ENCODE data around the gene LINGO1. TPM values are rescaled to one million over a fixed set of nuclear protein-coding genes. Genes with fewer than 3 reads are reported as not detected.

Gene LINGO1
- total and polyA plus RNA-seq, 2 donors (not counting 1 experiment from before 2014, with no cell fraction given): 0.05 TPM; not detected in 1

DNA sequence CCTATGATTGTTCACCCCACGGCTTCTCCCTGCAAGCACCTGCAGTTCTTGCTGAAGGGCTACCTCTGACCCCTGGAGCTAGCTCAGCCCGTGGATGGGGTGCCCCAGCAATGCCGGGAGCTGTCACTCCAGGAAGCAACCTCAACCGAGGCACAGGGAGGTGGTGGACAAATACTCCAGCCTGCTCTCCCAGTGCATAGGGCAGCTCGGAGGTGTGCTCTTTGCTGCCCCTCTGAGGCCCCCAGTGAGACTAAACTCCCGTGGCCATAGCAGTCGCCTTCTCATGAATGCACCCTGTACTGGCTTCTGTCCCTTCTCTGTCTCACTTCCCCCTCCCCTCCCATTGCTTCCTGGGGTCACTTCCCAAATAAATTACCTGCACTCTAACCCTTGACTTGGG is 48.5 kb downstream of the LINGO1 start:
- DNase-seq (ENCODE audit: low read depth in 2 of 2): no peak
- H3K4me1 ChIP-seq (ENCODE audit: control insufficient read depth, extremely low read depth, insufficient read depth, low read length): no peaks in the 10 kb centered on the region
- TF ChIP-seq EZH2 (IDR thresholded peaks at IDR 0.05; ENCODE audit: low read length, missing control alignments): no peak
- TF ChIP-seq, protein P1, sequence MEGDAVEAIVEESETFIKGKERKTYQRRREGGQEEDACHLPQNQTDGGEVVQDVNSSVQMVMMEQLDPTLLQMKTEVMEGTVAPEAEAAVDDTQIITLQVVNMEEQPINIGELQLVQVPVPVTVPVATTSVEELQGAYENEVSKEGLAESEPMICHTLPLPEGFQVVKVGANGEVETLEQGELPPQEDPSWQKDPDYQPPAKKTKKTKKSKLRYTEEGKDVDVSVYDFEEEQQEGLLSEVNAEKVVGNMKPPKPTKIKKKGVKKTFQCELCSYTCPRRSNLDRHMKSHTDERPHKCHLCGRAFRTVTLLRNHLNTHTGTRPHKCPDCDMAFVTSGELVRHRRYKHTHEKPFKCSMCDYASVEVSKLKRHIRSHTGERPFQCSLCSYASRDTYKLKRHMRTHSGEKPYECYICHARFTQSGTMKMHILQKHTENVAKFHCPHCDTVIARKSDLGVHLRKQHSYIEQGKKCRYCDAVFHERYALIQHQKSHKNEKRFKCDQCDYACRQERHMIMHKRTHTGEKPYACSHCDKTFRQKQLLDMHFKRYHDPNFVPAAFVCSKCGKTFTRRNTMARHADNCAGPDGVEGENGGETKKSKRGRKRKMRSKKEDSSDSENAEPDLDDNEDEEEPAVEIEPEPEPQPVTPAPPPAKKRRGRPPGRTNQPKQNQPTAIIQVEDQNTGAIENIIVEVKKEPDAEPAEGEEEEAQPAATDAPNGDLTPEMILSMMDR (conservative IDR thresholded peaks at IDR 0.05 in 1 of 2, IDR thresholded peaks at IDR 0.05 in 1 of 2; ENCODE audit: low read depth in 1 of 2, low read length in 2 of 2): peak in 1 of 2 donors; percentile 27
- no peaks in the 10 kb centered on the region for H4K20me1 ChIP-seq (ENCODE audit: control insufficient read depth, extremely low read depth, insufficient read depth, low read length)
- no peak overlapping the region for H3K27ac ChIP-seq (ENCODE audit: insufficient read depth, low read length)
- no peak overlapping the region for H2AFZ ChIP-seq (ENCODE audit: low read length)
- H3K36me3 ChIP-seq (ENCODE audit: control insufficient read depth, insufficient read depth, low read length): no peaks in the 10 kb centered on the region
- H3K9ac ChIP-seq (ENCODE audit: insufficient read depth, low read length): no peak overlapping the region
- H3K4me2 ChIP-seq (ENCODE audit: extremely low read depth, insufficient read depth, low read length): no peak overlapping the region
- no peaks in the 10 kb centered on the region for H3K79me2 ChIP-seq (ENCODE audit: control insufficient read depth, insufficient read depth, low read length)
- H3K9me3 ChIP-seq (ENCODE audit: control insufficient read depth, insufficient read depth, low read depth, low read length): no peaks in the 10 kb centered on the region
- H3K27me3 ChIP-seq (ENCODE audit: control insufficient read depth, insufficient read depth, low read length): peaks cover 3% of the 10 kb centered on the region
- no peak overlapping the region for H3K4me3 ChIP-seq (replicated peaks in 1 of 4; ENCODE audit: control extremely low read depth in 1 of 4, insufficient read depth in 1 of 4, low read depth in 3 of 4, low read length in 4 of 4)

DNA sequence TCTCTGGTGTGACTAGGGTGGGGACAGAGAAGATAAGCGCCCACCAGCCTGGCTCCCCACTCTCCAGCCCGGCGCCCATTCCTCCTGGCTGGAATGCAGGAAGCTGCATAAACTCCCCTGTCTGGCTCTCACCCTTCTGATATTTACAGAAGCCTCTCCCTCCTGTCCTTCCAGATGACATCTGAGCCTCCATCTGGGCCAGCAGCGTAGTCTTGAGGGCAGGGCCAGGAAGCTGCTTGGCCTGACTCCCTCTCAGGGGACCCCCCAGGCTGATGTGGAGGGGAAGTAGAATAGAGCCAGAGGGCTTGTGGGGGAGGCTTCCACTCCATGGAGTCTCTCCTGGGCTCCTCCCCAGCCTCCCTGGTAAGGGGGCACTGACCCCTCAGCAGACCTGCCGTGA is 49.9 kb downstream of the LINGO1 start:
- Histone ChIP-seq H3K79me2 (ENCODE audit: control insufficient read depth, insufficient read depth, low read length) (no peaks in the 10 kb centered on the region), H4K20me1 (ENCODE audit: control insufficient read depth, extremely low read depth, insufficient read depth, low read length) (no peaks in the 10 kb centered on the region), H3K4me3 (replicated peaks in 1 of 4; ENCODE audit: control extremely low read depth in 1 of 4, insufficient read depth in 1 of 4, low read depth in 3 of 4, low read length in 4 of 4) (no peak overlapping the region), H3K36me3 (ENCODE audit: control insufficient read depth, insufficient read depth, low read length) (no peaks in the 10 kb centered on the region), H3K27me3 (ENCODE audit: control insufficient read depth, insufficient read depth, low read length) (peaks cover 3% of the 10 kb centered on the region), H3K9ac (ENCODE audit: insufficient read depth, low read length) (no peak overlapping the region), H3K4me2 (ENCODE audit: extremely low read depth, insufficient read depth, low read length) (no peak overlapping the region), H3K9me3 (ENCODE audit: control insufficient read depth, insufficient read depth, low read depth, low read length) (no peaks in the 10 kb centered on the region), H3K27ac (ENCODE audit: insufficient read depth, low read length) (no peak overlapping the region), H3K4me1 (ENCODE audit: control insufficient read depth, extremely low read depth, insufficient read depth, low read length) (no peaks in the 10 kb centered on the region), H2AFZ (ENCODE audit: low read length) (no peak overlapping the region)
- TF ChIP-seq, protein P1 (conservative IDR thresholded peaks at IDR 0.05 in 1 of 2, IDR thresholded peaks at IDR 0.05 in 1 of 2; ENCODE audit: low read depth in 1 of 2, low read length in 2 of 2): no peak
- no peak for TF ChIP-seq EZH2 (IDR thresholded peaks at IDR 0.05; ENCODE audit: low read length, missing control alignments)
- no peak for DNase-seq (ENCODE audit: low read depth in 2 of 2)

DNA sequence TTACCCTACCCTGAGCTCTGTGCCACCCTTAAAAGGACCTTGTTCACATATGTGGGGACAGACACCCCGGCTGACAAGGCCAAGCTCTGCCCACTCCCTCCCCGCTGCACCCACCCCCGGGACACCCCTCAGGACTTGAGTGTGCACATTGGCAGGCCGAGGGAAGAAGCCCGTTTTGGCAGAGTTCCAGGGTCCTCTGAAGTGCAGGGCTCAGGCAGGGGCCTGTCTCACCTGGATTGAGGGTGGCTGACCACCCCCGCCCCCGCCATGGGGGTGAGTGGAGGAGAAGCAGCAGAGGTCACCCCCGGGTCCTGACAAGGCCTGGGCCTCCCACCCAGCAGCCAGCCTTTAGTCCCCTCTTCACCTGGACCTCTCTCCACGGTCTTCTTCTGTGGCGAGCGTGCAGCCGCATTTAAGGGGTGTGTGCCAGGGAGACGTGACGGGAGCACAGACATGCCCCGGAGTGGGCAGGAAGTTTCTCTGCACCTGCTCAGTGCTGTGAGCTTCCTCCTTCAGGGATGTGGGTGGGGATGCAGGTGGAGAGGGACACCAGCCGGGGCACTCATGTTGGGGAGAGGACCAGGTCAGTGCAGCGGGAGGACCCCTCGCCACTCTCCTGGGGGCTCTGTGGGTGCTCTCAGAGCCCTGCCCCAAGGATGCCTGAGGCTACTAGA is 50.7 kb downstream of the LINGO1 start:
- no peak overlapping the region for H3K27ac ChIP-seq (ENCODE audit: insufficient read depth, low read length)
- H4K20me1 ChIP-seq (ENCODE audit: control insufficient read depth, extremely low read depth, insufficient read depth, low read length): no peaks in the 10 kb centered on the region
- H2AFZ ChIP-seq (ENCODE audit: low read length): no peak overlapping the region
- DNase-seq (ENCODE audit: low read depth in 2 of 2): no peak
- TF ChIP-seq EZH2 (IDR thresholded peaks at IDR 0.05; ENCODE audit: low read length, missing control alignments): no peak
- TF ChIP-seq, protein P1 (conservative IDR thresholded peaks at IDR 0.05 in 1 of 2, IDR thresholded peaks at IDR 0.05 in 1 of 2; ENCODE audit: low read depth in 1 of 2, low read length in 2 of 2): no peak
- H3K4me2 ChIP-seq (ENCODE audit: extremely low read depth, insufficient read depth, low read length): no peak overlapping the region
- H3K79me2 ChIP-seq (ENCODE audit: control insufficient read depth, insufficient read depth, low read length): no peaks in the 10 kb centered on the region
- no peak overlapping the region for H3K4me3 ChIP-seq (replicated peaks in 1 of 4; ENCODE audit: control extremely low read depth in 1 of 4, insufficient read depth in 1 of 4, low read depth in 3 of 4, low read length in 4 of 4)
- no peak overlapping the region for H3K9ac ChIP-seq (ENCODE audit: insufficient read depth, low read length)
- H3K36me3 ChIP-seq (ENCODE audit: control insufficient read depth, insufficient read depth, low read length): no peaks in the 10 kb centered on the region
- no peaks in the 10 kb centered on the region for H3K4me1 ChIP-seq (ENCODE audit: control insufficient read depth, extremely low read depth, insufficient read depth, low read length)
- no peaks in the 10 kb centered on the region for H3K9me3 ChIP-seq (ENCODE audit: control insufficient read depth, insufficient read depth, low read depth, low read length)
- peaks cover 6% of the 10 kb centered on the region for H3K27me3 ChIP-seq (ENCODE audit: control insufficient read depth, insufficient read depth, low read length)

Measured in fibroblast of lung (primary cell).